Melanocyte of skin (primary cell): Measurements from ENCODE around the gene BCOR. TPM values are rescaled to one million over a fixed set of nuclear protein-coding genes. Genes with fewer than 3 reads are reported as not detected.

Experiments
- total RNA-seq, 2 donors: library from RNA; depleted of rRNA; stranded (reverse); fragments of >200 nt; gene quantifications; 2 replicates each; pipeline ENCODE4 v1.2.3, GENCODE V29; 2012

The BCOR gene
- total RNA-seq = 10 to 100 TPM; 25.8 to 42.0 TPM

DNA sequence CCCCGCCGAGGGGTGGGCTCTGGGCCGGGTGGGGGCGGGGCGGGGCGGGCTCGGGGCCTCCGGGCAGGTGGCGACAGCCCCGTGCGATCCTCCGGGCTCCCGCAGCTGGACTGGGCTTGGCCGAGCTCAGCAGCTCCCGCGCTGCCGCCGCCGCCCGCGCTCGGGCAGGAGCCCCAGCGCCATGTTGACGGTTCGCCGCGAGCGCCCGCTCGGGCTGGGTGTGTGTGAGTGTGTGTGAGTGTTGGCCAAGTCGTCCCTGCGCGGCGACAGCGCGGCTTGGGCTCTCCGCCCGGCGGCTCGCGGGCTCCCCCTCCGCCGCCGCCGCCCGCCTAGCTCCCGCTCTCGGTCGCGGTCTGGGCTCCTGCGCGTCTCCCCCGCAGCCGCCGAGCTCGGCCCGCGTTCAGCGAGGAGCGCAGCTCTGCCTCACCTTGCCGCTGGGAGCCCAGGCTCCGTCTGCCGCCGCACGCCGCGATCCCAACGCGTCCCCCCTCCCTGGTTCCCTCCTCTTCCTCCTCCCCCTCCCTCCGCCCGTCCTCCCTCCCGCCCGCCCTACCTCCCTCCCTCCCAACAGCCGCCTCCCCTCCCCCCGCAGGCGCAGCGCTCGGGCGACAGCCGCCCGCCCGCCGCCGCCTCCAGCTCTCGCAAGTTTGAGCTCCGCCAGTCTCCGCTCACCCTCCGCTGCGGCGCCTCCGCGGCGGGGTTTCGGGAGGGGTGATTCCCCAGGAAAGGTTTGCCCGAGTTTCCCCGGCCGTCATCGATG lies at the start of gene BCOR:
TSS of gene BCOR (minus strand) at position 455 of the 760 bp plus-strand sequence. CDS start 20,029 bp downstream, outside the sequence.

